Neural progenitor cell (in vitro differentiated cells): Measurements from ENCODE around the gene FLVCR2. TPM values are rescaled to one million over a fixed set of nuclear protein-coding genes. Genes with fewer than 3 reads are reported as not detected.

Source experiments
- DNase-seq: peaks from one replicate; pipeline ENCODE4 v3.0.0-alpha.2; 2016; ENCODE audit warnings: low spot score
- H2AFZ ChIP-seq: fragments of 200-600 bp; sonication (generic); replicated peaks from 2 replicates; pipeline ENCODE4 v1.6.1; 2016; ENCODE audit warnings: antibody characterized with exemption
- H3F3A ChIP-seq: fragments of 200-600 bp; sonication (generic); 2 replicates; pipeline ENCODE4 v1.6.1; 2016; ENCODE audit warnings: antibody characterized with exemption, low read depth
- H3K27ac ChIP-seq: fragments of 200-600 bp; sonication (generic); 2 replicates; pipeline ENCODE4 v1.5.1; 2016; ENCODE audit warnings: mild to moderate bottlenecking
- H3K27me3 ChIP-seq: fragments of 200-600 bp; sonication (generic); 2 replicates; pipeline ENCODE4 v1.6.1; 2016; ENCODE audit warnings: mild to moderate bottlenecking, moderate library complexity
- H3K36me3 ChIP-seq: fragments of 200-600 bp; sonication (generic); 2 replicates; pipeline ENCODE4 v1.5.1; 2016
- H3K4me1 ChIP-seq: fragments of 200-600 bp; sonication (generic); 2 replicates; pipeline ENCODE4 v1.6.1; 2016; ENCODE audit warnings: mixed run types
- H3K4me2 ChIP-seq: fragments of 200-600 bp; sonication (generic); 2 replicates; pipeline ENCODE4 v1.6.1; 2016
- H3K4me3 ChIP-seq: fragments of 200-600 bp; sonication (generic); 2 replicates; pipeline ENCODE4 v1.5.1; 2016
- H3K79me2 ChIP-seq: fragments of 200-600 bp; sonication (generic); 2 replicates; pipeline ENCODE4 v1.6.1; 2016; ENCODE audit warnings: low read depth
- H3K9ac ChIP-seq: fragments of 200-600 bp; sonication (generic); 2 replicates; pipeline ENCODE4 v1.6.1; 2016
- H3K9me3 ChIP-seq: fragments of 200-600 bp; sonication (generic); 2 replicates; pipeline ENCODE4 v1.5.1; 2016; ENCODE audit warnings: low read depth
- H4K20me1 ChIP-seq: fragments of 200-600 bp; sonication (generic); 2 replicates; pipeline ENCODE4 v1.6.1; 2016; ENCODE audit warnings: low read depth
- H3K27ac Mint-ChIP-seq: 3 replicates; pipeline ENCODE4 v1.8.0; 2021; ENCODE audit warnings: mixed read lengths
- H3K27me3 Mint-ChIP-seq: 2 replicates; pipeline ENCODE4 v1.8.0; 2022; ENCODE audit warnings: low read depth, mild to moderate bottlenecking, inconsistent platforms, moderate library complexity, mixed read lengths; ENCODE audit not compliant: insufficient read depth
- H3K36me3 Mint-ChIP-seq: 3 replicates; pipeline ENCODE4 v1.8.0; 2021; ENCODE audit warnings: mixed read lengths
- H3K4me1 Mint-ChIP-seq: 3 replicates; pipeline ENCODE4 v1.8.0; 2021; ENCODE audit warnings: mixed read lengths
- H3K4me3 Mint-ChIP-seq: 3 replicates; pipeline ENCODE4 v1.8.0; 2021; ENCODE audit warnings: mild to moderate bottlenecking, moderate library complexity, mixed read lengths
- H3K9me3 Mint-ChIP-seq: 3 replicates; pipeline ENCODE4 v1.8.0; 2020; ENCODE audit warnings: mixed read lengths
- CTCF ChIP-seq: fragments of 200-600 bp; sonication (generic); IDR thresholded peaks from 2 replicates; pipeline ENCODE4 v1.5.1; 2017; ENCODE audit warnings: antibody characterized with exemption, mild to moderate bottlenecking
- EZH2 ChIP-seq: fragments of 200-600 bp; sonication (generic); IDR thresholded peaks from 2 replicates; pipeline ENCODE4 v1.6.1; 2017; ENCODE audit warnings: antibody characterized with exemption, mild to moderate bottlenecking, moderate library complexity
- EZH2phosphoT487 ChIP-seq: fragments of 200-600 bp; sonication (generic); IDR thresholded peaks from 2 replicates; pipeline ENCODE4 v1.6.1; 2017; ENCODE audit warnings: antibody characterized with exemption
- total RNA-seq: library from RNA; depleted of rRNA; stranded (reverse); fragments of >200 nt; gene quantifications from 2 replicates; pipeline ENCODE4 v1.2.3, GENCODE V29; 2015; ENCODE audit warnings: low replicate concordance

FLVCR2 gene
- total RNA-seq, 1 donor from 2014 or later: 1.7 TPM

- Mint-ChIP-seq H3K27ac (no peak overlapping the region), H3K27me3 (no peaks in the 10 kb centered on the region), H3K9me3 (no peaks in the 10 kb centered on the region), H3K4me1 (peaks cover 30% of the 10 kb centered on the region), H3K4me3 (no peak overlapping the region), H3K36me3 (peaks cover 2% of the 10 kb centered on the region)
- peaks cover 7% of the 10 kb centered on the region for H4K20me1 ChIP-seq
- TF ChIP-seq CTCF: no peak
- TF ChIP-seq EZH2: no peak
- TF ChIP-seq EZH2phosphoT487: no peak
- H3K9me3 ChIP-seq: no peaks in the 10 kb centered on the region
- peak overlapping the region; percentile 88 for H3K4me3 ChIP-seq
- H3K27me3 ChIP-seq: no peaks in the 10 kb centered on the region
- peak overlapping the region; percentile 85 for H3K4me2 ChIP-seq
- H3F3A ChIP-seq: peaks cover 27% of the 10 kb centered on the region
- no peak overlapping the region for H3K27ac ChIP-seq
- no peak overlapping the region for H2AFZ ChIP-seq
- DNase-seq: no peak
- peaks cover 5% of the 10 kb centered on the region for H3K36me3 ChIP-seq
- peaks cover 19% of the 10 kb centered on the region for H3K4me1 ChIP-seq
- no peak overlapping the region for H3K9ac ChIP-seq
- peaks cover 57% of the 10 kb centered on the region for H3K79me2 ChIP-seq
These were observed 80.5 kb downstream of the FLVCR2 start for GRCh38 chr14:75658957-75659356.

- Mint-ChIP-seq H3K4me3 (peak overlapping the region; percentile 97), H3K27me3 (no peaks in the 10 kb centered on the region), H3K9me3 (no peaks in the 10 kb centered on the region), H3K4me1 (peaks cover 28% of the 10 kb centered on the region), H3K36me3 (peaks cover 2% of the 10 kb centered on the region), H3K27ac (peak overlapping the region; percentile 78)
- H3K4me1 ChIP-seq: peaks cover 19% of the 10 kb centered on the region
- peaks cover 61% of the 10 kb centered on the region for H3K79me2 ChIP-seq
- no peak overlapping the region for H3K27ac ChIP-seq
- TF ChIP-seq CTCF (no peak), EZH2phosphoT487 (no peak), EZH2 (no peak)
- no peaks in the 10 kb centered on the region for H3K9me3 ChIP-seq
- H2AFZ ChIP-seq: peak overlapping the region; percentile 95
- DNase-seq: no peak
- no peaks in the 10 kb centered on the region for H4K20me1 ChIP-seq
- H3K27me3 ChIP-seq: no peaks in the 10 kb centered on the region
- peak overlapping the region; percentile 85 for H3K4me2 ChIP-seq
- H3K9ac ChIP-seq: peak overlapping the region; percentile 73
- H3F3A ChIP-seq: peaks cover 16% of the 10 kb centered on the region
- peaks cover 8% of the 10 kb centered on the region for H3K36me3 ChIP-seq
- peak overlapping the region; percentile 88 for H3K4me3 ChIP-seq
These were observed 81.8 kb downstream of the FLVCR2 start for GRCh38 chr14:75660238-75660629.

GRCh38 chr14:75660630-75661498, 82.4 kb downstream of the FLVCR2 start, which contains the start of the genes ERG28 and TTLL5:
ERG28 (minus strand) TSS chr14:75660876; CDS start chr14:75657502, 3,374 bp downstream.
TTLL5 (plus strand) TSS chr14:75661246; CDS start chr14:75663150, 1,904 bp downstream.
- Mint-ChIP-seq H3K27me3 (no peaks in the 10 kb centered on the region), H3K36me3 (peaks cover 3% of the 10 kb centered on the region), H3K4me1 (peaks cover 28% of the 10 kb centered on the region), H3K4me3 (peak within 1 kb of the TSS; percentile 97), H3K9me3 (no peaks in the 10 kb centered on the region), H3K27ac (peak within 1 kb of the TSS; percentile 78)
- Histone ChIP-seq H3K27ac (peak within 1 kb of the TSS; percentile 81), H3K79me2 (peaks cover 61% of the 10 kb centered on the region), H2AFZ (peak within 1 kb of the TSS; percentile 95), H3F3A (peaks cover 14% of the 10 kb centered on the region), H3K4me1 (peaks cover 19% of the 10 kb centered on the region), H4K20me1 (no peaks in the 10 kb centered on the region), H3K36me3 (peaks cover 8% of the 10 kb centered on the region), H3K9me3 (no peaks in the 10 kb centered on the region), H3K4me3 (peak within 1 kb of the TSS; percentile 88), H3K27me3 (no peaks in the 10 kb centered on the region), H3K4me2 (peak within 1 kb of the TSS; percentile 85), H3K9ac (peak within 1 kb of the TSS; percentile 78)
- TF ChIP-seq EZH2phosphoT487: no peak
- no peak for TF ChIP-seq CTCF
- TF ChIP-seq EZH2: no peak
- peak; percentile 98 for DNase-seq
